ENCODE data around the gene JCHAIN.
A peak's percentile ranks its signal among the peaks of the same experiment; 100 is the strongest.

JCHAIN gene

GRCh38 chr4:70637239-70637913 is 28.9 kb downstream of the JCHAIN start:
- no peak for DNase-seq (ENCODE audit: low read depth)

- DNase-seq (ENCODE audit: low read depth): no peak
Measured at GRCh38 chr4:70634482-70634881, 31.8 kb downstream of the JCHAIN start.

DNA sequence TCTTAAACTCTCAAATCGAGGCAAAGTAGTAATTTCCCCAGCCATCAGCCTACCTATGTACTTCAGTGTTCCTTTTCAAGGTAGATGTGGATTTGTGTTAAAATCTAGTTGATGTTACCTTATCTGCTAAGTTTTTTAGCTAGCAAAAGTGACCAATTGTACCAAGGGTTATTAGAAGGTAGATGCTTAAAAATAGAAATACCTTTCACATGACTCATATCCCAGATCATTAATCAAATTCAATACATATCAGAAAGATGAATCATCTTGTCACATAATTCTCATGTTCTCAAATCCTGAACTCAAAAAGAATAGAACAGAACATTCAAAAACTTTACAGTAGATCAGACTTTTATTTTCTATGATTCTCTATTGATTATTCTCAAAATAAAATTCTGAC is 34.3 kb downstream of the JCHAIN start:
- peak; percentile 85 for DNase-seq (ENCODE audit: low read depth)

DNA sequence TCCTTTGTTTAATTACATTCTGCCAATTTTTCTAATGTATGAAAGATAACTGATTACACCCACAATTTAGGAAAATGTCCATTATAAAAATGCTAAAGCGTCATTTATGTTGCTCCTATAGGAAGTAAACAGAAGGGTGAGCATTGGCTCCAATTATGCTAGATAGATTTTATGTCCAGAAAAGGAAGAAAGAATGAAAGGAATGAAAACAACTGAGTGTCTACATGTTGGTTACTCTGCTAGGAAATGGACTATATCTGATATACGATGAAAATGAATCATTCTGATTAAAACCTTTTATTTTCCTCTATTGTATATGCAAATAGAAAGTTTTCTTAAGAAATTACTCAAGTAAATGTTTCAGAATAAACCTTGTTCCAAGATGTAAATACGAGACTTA is 36.1 kb downstream of the JCHAIN start:
- no peak for DNase-seq (ENCODE audit: low read depth)

GRCh38 chr4:70629469-70630090 is 36.7 kb downstream of the JCHAIN start:
- DNase-seq (ENCODE audit: low read depth): no peak

GRCh38 chr4:70628444-70628843 is 37.9 kb downstream of the JCHAIN start, which contains the start of gene ENAM:
TSS of gene ENAM (plus strand) at chr4:70628744. CDS start at chr4:70629501, 757 bp downstream.
- DNase-seq (ENCODE audit: low read depth): no peak

- DNase-seq (ENCODE audit: low read depth): no peak
Measured at GRCh38 chr4:70627620-70628019, 38.7 kb downstream of the JCHAIN start.

DNA sequence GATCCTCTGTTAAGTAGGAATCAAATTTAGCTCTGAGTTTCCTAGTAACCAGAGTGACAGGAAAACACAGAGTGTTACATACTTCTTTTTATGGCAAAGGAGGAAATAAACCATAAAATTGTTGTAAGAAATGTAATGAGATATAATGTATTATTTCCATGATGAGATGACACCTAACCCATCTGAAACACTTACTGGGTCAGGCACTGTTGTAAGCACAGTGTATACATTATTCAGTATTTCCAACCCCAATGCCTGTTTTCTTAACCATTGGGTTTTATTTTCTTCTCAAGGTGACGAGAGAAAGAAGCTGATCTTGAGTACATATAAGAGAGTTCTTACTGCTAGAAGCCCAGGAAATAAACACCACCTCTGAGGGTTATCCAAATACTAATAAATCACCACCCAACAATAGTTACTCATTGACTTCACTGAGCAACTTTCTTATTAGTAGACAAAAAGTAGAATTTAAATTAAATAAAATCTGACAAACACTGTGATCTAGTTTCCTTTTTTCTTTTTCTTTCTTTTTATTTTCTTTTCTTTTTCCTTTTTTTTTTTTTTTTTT is 42.0 kb downstream of the JCHAIN start:
- no peak for DNase-seq (ENCODE audit: low read depth)

- no peak for DNase-seq (ENCODE audit: low read depth)
Measured at GRCh38 chr4:70623323-70623722, 43.0 kb downstream of the JCHAIN start.

- no peak for DNase-seq (ENCODE audit: low read depth)
Measured at GRCh38 chr4:70619778-70620177, 46.5 kb downstream of the JCHAIN start.

DNA sequence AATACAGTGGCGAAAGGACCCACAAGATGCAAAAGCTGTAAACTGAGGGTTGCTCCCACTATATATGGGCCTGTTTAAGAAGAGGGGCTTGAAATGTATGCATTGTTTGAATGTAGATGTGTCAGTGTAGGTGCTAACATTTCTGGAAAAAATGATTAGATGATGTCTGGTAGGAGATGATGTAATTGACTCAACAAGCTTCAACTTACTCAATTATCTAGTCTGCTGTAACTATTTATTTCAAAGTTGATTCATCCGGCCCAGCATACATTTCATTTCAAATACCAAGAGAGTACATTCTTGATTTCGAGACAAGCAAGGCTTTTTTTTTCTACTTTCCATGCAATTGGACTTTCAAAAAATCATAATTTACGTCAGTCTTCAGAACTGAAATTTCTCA is 47.0 kb downstream of the JCHAIN start:
- no peak for DNase-seq (ENCODE audit: low read depth)

GRCh38 chr4:70614184-70614555 is 52.1 kb downstream of the JCHAIN start:
- no peak for DNase-seq (ENCODE audit: low read depth)

GRCh38 chr4:70613306-70614183 is 52.8 kb downstream of the JCHAIN start:
- DNase-seq (ENCODE audit: low read depth): no peak

GRCh38 chr4:70608324-70608723 is 58.0 kb downstream of the JCHAIN start:
- no peak for DNase-seq (ENCODE audit: low read depth)

DNA sequence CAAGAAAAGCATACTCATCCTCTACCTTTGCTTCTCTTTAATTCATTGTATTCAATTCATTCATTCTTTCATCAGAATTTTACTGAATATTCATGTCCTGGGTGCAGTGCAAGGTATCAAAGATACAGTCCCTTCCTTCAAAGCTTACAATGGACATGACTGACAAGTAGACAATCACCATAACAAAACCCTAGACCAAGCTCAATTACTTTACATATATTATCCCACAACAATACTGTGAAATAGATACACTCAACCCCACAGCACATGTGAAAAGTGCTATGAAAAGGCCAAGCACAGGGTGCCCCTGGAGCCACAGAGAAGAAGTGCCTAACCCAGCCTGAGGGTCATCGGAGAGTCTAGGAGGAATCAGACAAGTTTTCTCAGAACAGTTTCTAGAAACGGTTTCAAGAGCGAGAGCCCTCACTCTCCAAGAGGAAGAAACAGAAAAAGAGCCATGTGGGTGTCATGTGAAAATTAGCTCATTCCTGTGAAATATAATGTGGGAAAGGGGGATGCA is 58.9 kb downstream of the JCHAIN start:
- DNase-seq (ENCODE audit: low read depth): no peak

GRCh38 chr4:70606459-70606858 is 59.8 kb downstream of the JCHAIN start:
- no peak for DNase-seq (ENCODE audit: low read depth)

All from ELR (cell line).